ENCODE measurements around the gene CXCL14.

- TF ChIP-seq CTCF (IDR thresholded peaks at IDR 0.05): no peak
- no peak for TF ChIP-seq POLR2AphosphoS5 (IDR thresholded peaks at IDR 0.05)
- no peak for TF ChIP-seq POLR2A (IDR thresholded peaks at IDR 0.05)
Measured at GRCh38 chr5:135582099-135582781, 3.4 kb upstream of the CXCL14 start.
